Measurements from ENCODE around the gene FADS2.

- TF ChIP-seq, protein P1, sequence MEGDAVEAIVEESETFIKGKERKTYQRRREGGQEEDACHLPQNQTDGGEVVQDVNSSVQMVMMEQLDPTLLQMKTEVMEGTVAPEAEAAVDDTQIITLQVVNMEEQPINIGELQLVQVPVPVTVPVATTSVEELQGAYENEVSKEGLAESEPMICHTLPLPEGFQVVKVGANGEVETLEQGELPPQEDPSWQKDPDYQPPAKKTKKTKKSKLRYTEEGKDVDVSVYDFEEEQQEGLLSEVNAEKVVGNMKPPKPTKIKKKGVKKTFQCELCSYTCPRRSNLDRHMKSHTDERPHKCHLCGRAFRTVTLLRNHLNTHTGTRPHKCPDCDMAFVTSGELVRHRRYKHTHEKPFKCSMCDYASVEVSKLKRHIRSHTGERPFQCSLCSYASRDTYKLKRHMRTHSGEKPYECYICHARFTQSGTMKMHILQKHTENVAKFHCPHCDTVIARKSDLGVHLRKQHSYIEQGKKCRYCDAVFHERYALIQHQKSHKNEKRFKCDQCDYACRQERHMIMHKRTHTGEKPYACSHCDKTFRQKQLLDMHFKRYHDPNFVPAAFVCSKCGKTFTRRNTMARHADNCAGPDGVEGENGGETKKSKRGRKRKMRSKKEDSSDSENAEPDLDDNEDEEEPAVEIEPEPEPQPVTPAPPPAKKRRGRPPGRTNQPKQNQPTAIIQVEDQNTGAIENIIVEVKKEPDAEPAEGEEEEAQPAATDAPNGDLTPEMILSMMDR (IDR thresholded peaks at IDR 0.05 in 4 of 5, conservative IDR thresholded peaks at IDR 0.05 in 1 of 5), result no peak
- no peak for TF ChIP-seq POLR2A (IDR thresholded peaks at IDR 0.05)
Measured at GRCh38 chr11:61791737-61792309, 36.3 kb upstream of the FADS2 start.

Measured in gastrocnemius medialis (tissue), 4 donors.